Neural cell (in vitro differentiated cells): ENCODE measurements around the gene ICA1L. TPM values are rescaled to one million over a fixed set of nuclear protein-coding genes. Genes with fewer than 3 reads are reported as not detected.
A peak's percentile ranks its signal among the peaks of the same experiment; 100 is the strongest.
"Not testable (repeated sequence)": the region's sequence is repeated elsewhere in the genome, so short reads cannot be mapped to it uniquely, and the experiment has no call there.

Experiments
- H2AFZ ChIP-seq: fragments of 200-600, 300-800 bp; sonication (generic), shearing (Covaris generic); 2 replicates; pipeline ENCODE4 v1.6.0; 2014; ENCODE audit warnings: low read depth, mild to moderate bottlenecking, antibody characterized with exemption, low read length, moderate library complexity
- H3F3A ChIP-seq: fragments of 200-600 bp; shearing (Covaris generic); 2 replicates; pipeline ENCODE4 v1.6.1; 2016; ENCODE audit warnings: mild to moderate bottlenecking, moderate library complexity, mixed read lengths, antibody characterized with exemption, low read length; ENCODE audit not compliant: insufficient read depth, poor library complexity, severe bottlenecking
- H3K27ac ChIP-seq: fragments of 200-600, 300-800 bp; sonication (generic), shearing (Covaris generic); 2 replicates; pipeline ENCODE4 v1.5.1; 2014; ENCODE audit warnings: mild to moderate bottlenecking, low read length, moderate library complexity
- H3K27me3 ChIP-seq: fragments of 300-800, 200-600 bp; sonication (generic), shearing (Covaris generic); 2 replicates; pipeline ENCODE4 v1.6.0; 2014; ENCODE audit warnings: mild to moderate bottlenecking, low read depth, low read length, moderate library complexity; ENCODE audit not compliant: insufficient read depth
- H3K36me3 ChIP-seq: fragments of 300-800, 200-600 bp; sonication (generic), shearing (Covaris generic); 2 replicates; pipeline ENCODE4 v1.5.1; 2014; ENCODE audit warnings: mild to moderate bottlenecking, antibody characterized with exemption, low read length, moderate library complexity; ENCODE audit not compliant: insufficient read depth
- H3K4me2 ChIP-seq: fragments of 300-800, 200-600 bp; sonication (generic), shearing (Covaris generic); 2 replicates; pipeline ENCODE4 v1.6.0; 2014; ENCODE audit warnings: mild to moderate bottlenecking, low read length
- H3K4me3 ChIP-seq: fragments of 300-800, 200-600 bp; sonication (generic), shearing (Covaris generic); 2 replicates; pipeline ENCODE4 v1.5.1; 2014; ENCODE audit warnings: mild to moderate bottlenecking, low read length, moderate library complexity
- H3K79me2 ChIP-seq: fragments of 200-600 bp; shearing (Covaris generic); replicated peaks from 2 replicates; pipeline ENCODE4 v1.6.0; 2014; ENCODE audit warnings: mild to moderate bottlenecking, low read length, moderate library complexity; ENCODE audit not compliant: insufficient read depth
- H3K9ac ChIP-seq: fragments of 300-800, 200-600 bp; sonication (generic), shearing (Covaris generic); 2 replicates; pipeline ENCODE4 v1.6.1; 2016; ENCODE audit warnings: mild to moderate bottlenecking, low read length, mixed read lengths
- H3K9me2 ChIP-seq: fragments of 200-600 bp; shearing (Covaris generic); 2 replicates; pipeline ENCODE4 v1.6.1; 2016; ENCODE audit warnings: mild to moderate bottlenecking, low read length, mixed read lengths; ENCODE audit not compliant: insufficient read depth
- H3K9me3 ChIP-seq: fragments of 200-600, 300-800 bp; sonication (generic), shearing (Covaris generic); 2 replicates; pipeline ENCODE4 v1.6.1; 2016; ENCODE audit warnings: mild to moderate bottlenecking, mixed run types, low read length, moderate library complexity, mixed read lengths
- H4K20me1 ChIP-seq: fragments of 200-600 bp; shearing (Covaris generic); 2 replicates; pipeline ENCODE4 v1.6.1; 2016; ENCODE audit warnings: mild to moderate bottlenecking, mixed run types; ENCODE audit not compliant: insufficient read depth
- CTCF ChIP-seq: fragments of 450-650 bp; IDR thresholded peaks from 2 replicates; pipeline ENCODE4 v1.5.1; 2014; ENCODE audit warnings: antibody characterized with exemption, mild to moderate bottlenecking, moderate library complexity; ENCODE audit not compliant: poor library complexity, severe bottlenecking
- EP300 ChIP-seq: fragments of 450-650 bp; conservative IDR thresholded peaks from 2 replicates; pipeline ENCODE4 v1.6.1; 2014; ENCODE audit warnings: antibody characterized with exemption, mild to moderate bottlenecking, moderate library complexity; ENCODE audit not compliant: poor library complexity, severe bottlenecking
- EZH2 ChIP-seq: fragments of 200-600, 300-800 bp; shearing (Covaris generic), sonication (generic); IDR thresholded peaks from 2 replicates; pipeline ENCODE4 v1.6.1; 2014; ENCODE audit warnings: antibody characterized with exemption, low read length, borderline replicate concordance, mild to moderate bottlenecking; ENCODE audit not compliant: insufficient read depth, poor library complexity, severe bottlenecking
- MXI1 ChIP-seq: fragments of 450-650 bp; conservative IDR thresholded peaks from 2 replicates; pipeline ENCODE4 v1.6.1; 2014; ENCODE audit warnings: antibody characterized with exemption, mild to moderate bottlenecking; ENCODE audit not compliant: poor library complexity, severe bottlenecking
- POLR2AphosphoS5 ChIP-seq: IDR thresholded peaks from 2 replicates; pipeline ENCODE4 v1.6.1; 2012
- RAD21 ChIP-seq: fragments of 450-650 bp; conservative IDR thresholded peaks from 2 replicates; pipeline ENCODE4 v1.6.1; 2014; ENCODE audit warnings: antibody characterized with exemption, mild to moderate bottlenecking, moderate library complexity
- REST ChIP-seq: IDR thresholded peaks from 2 replicates; pipeline ENCODE4 v1.6.1; 2012; ENCODE audit warnings: borderline replicate concordance
- SMC3 ChIP-seq: fragments of 450-650 bp; conservative IDR thresholded peaks from 2 replicates; pipeline ENCODE4 v1.6.1; 2014; ENCODE audit warnings: antibody characterized with exemption, mild to moderate bottlenecking, moderate library complexity; ENCODE audit not compliant: poor library complexity
- TAF1 ChIP-seq: IDR thresholded peaks from 2 replicates; pipeline ENCODE4 v1.6.1; 2012; ENCODE audit warnings: low read depth
- polyA plus RNA-seq: library from polyadenylated mRNA; depleted of rRNA; stranded (reverse); fragments of >200 nt; gene quantifications from 2 replicates; pipeline ENCODE4 v1.2.3, GENCODE V29; 2014

Gene ICA1L
- polyA plus RNA-seq, 1 donor from 2014 or later, result 61.4 TPM

- no peaks in the 10 kb centered on the region for H3K27me3 ChIP-seq
- H3K36me3 ChIP-seq, result no peaks in the 10 kb centered on the region
- TF ChIP-seq REST (no peak), CTCF (no peak), EZH2 (no peak), RAD21 (no peak), EP300 (no peak), TAF1 (no peak), SMC3 (no peak), MXI1 (no peak), POLR2AphosphoS5 (no peak)
- no peaks in the 10 kb centered on the region for H3F3A ChIP-seq
- H2AFZ ChIP-seq, result peak overlapping the region; percentile 98
- H3K9ac ChIP-seq, result peak overlapping the region; percentile 90
- H3K4me3 ChIP-seq, result peak overlapping the region; percentile 93
- H3K9me3 ChIP-seq, result no peaks in the 10 kb centered on the region
- H4K20me1 ChIP-seq, result no peaks in the 10 kb centered on the region
- H3K4me2 ChIP-seq, result peak overlapping the region; percentile 97
- peak overlapping the region; percentile 98 for H3K27ac ChIP-seq
- peaks cover 26% of the 10 kb centered on the region for H3K79me2 ChIP-seq
- no peaks in the 10 kb centered on the region for H3K9me2 ChIP-seq
These were observed 39.1 kb upstream of the ICA1L start for GRCh38 chr2:202910698-202911097.

GRCh38 chr2:202910250-202910649 lies 38.7 kb upstream of the ICA1L start:
- not testable (repeated sequence) for H3K36me3 ChIP-seq, H3K9me2 ChIP-seq, H3K27ac ChIP-seq, H4K20me1 ChIP-seq, H2AFZ ChIP-seq, H3F3A ChIP-seq, H3K27me3 ChIP-seq, H3K9me3 ChIP-seq
- H3K79me2 ChIP-seq, result peaks cover 26% of the 10 kb centered on the region
- peak overlapping the region; percentile 97 for H3K4me2 ChIP-seq
- peak overlapping the region; percentile 93 for H3K4me3 ChIP-seq
- H3K9ac ChIP-seq, result peak overlapping the region; percentile 90
